ENCODE data around the gene ATXN7L3.

DNA sequence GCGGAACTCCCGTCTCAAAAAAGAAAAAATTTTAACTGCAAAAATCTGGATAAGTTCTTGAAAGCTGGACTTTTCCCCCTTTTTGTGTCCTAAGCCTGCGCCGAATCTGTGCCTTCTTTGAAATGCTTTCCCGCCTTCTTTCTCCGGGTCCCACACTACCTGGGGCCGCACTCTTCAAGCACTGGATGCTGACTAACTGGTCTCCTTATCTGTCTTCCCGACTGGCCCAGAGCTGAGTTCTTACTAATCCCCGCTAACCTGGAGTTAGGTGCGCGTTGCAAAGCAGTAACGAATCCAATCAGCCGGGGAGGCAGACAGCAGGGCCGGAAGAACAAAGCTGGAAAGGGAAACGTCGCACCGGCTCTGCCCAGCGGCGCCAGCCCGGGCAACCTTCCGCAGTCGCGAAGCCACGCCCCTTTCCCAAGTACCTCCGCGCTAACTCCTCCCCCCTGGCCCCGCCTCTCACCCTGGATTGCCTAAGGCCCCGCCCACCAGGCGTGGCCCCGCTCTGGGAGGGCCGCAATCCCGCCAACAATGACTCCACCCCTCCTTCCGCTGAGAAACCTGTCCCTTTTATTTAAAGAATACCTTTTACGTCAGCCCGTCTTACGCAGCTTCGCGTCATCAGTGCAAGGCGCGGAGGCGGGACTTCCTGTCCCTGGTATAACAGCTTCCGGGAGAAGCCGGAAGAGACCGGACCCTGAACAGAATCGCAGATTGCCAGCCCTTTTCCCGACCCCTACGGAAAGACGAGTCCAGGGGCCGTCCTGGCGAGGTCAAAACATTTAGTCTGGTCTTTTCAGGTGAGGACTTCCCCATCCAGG is 13.2 kb downstream of the ATXN7L3 start, which contains the start of gene TMUB2:
- TF ChIP-seq, protein P1, sequence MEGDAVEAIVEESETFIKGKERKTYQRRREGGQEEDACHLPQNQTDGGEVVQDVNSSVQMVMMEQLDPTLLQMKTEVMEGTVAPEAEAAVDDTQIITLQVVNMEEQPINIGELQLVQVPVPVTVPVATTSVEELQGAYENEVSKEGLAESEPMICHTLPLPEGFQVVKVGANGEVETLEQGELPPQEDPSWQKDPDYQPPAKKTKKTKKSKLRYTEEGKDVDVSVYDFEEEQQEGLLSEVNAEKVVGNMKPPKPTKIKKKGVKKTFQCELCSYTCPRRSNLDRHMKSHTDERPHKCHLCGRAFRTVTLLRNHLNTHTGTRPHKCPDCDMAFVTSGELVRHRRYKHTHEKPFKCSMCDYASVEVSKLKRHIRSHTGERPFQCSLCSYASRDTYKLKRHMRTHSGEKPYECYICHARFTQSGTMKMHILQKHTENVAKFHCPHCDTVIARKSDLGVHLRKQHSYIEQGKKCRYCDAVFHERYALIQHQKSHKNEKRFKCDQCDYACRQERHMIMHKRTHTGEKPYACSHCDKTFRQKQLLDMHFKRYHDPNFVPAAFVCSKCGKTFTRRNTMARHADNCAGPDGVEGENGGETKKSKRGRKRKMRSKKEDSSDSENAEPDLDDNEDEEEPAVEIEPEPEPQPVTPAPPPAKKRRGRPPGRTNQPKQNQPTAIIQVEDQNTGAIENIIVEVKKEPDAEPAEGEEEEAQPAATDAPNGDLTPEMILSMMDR (IDR thresholded peaks at IDR 0.05), result no peak
- peak; percentile 89 for TF ChIP-seq POLR2A (IDR thresholded peaks at IDR 0.05)

Measured in right lobe of liver (tissue), 4 donors.